ENCODE measurements around the gene NKTR. TPM values are rescaled to one million over a fixed set of nuclear protein-coding genes. Genes with fewer than 3 reads are reported as not detected.
A peak's percentile ranks its signal among the peaks of the same experiment; 100 is the strongest.

Gene NKTR
- total RNA-seq, 4 donors from 2014 or later, result 52.2 to 274 (median 91.1) TPM

- DNase-seq (ENCODE audit: low spot score) (peak; percentile 6), ATAC-seq (ENCODE audit: low FRiP score) (no peak)
- TF ChIP-seq CTCF (IDR thresholded peaks at IDR 0.05), result no peak
Measured at GRCh38 chr3:42696356-42697288, 96.1 kb downstream of the NKTR start.

- no peak for TF ChIP-seq CTCF (IDR thresholded peaks at IDR 0.05)
- ATAC-seq (ENCODE audit: low FRiP score) (no peak), DNase-seq (ENCODE audit: low spot score) (peak; percentile 17)
Measured at GRCh38 chr3:42697289-42698051, 97.0 kb downstream of the NKTR start.

Other genes starting within 250 kb of the NKTR start
- not detected for gene LYZL4, start 190.1 kb upstream of the NKTR start, total RNA-seq
- gene VIPR1, start 98.0 kb upstream of the NKTR start, total RNA-seq, result 10 to 100 TPM in 1 of 4 donors, 1 to 10 TPM in 3; 2.9 to 73.8 (median 6.2) TPM
- 10 to 100 TPM; 46.0 to 81.2 (median 56.1) TPM for gene SEC22C, start 18.7 kb upstream of the NKTR start, total RNA-seq
- 10 to 100 TPM; 16.4 to 24.5 (median 19.5) TPM for gene SS18L2, start 9.8 kb upstream of the NKTR start, total RNA-seq
- gene ZBTB47, start 53.0 kb downstream of the NKTR start, total RNA-seq, result 10 to 100 TPM; 41.5 to 67.6 (median 50.3) TPM
- gene KLHL40, start 84.9 kb downstream of the NKTR start, total RNA-seq, result under 1 TPM in 1 of 4 donors, not detected in 3; 0.19 TPM
- not detected for gene HHATL, start 102.1 kb downstream of the NKTR start, total RNA-seq
- gene CCDC13, start 172.6 kb downstream of the NKTR start, total RNA-seq, result 1 to 10 TPM; 1.1 to 2.6 (median 1.9) TPM
- 100 to 1,000 TPM; 142 to 195 (median 179) TPM for gene HIGD1A, start 203.8 kb downstream of the NKTR start, total RNA-seq
- 10 to 100 TPM in 1 of 4 donors, 1 to 10 TPM in 3; 2.6 to 12.4 (median 7.5) TPM for gene ACKR2, start 208.8 kb downstream of the NKTR start, total RNA-seq